GM19240 (cell line): ENCODE data around the gene LAMB3.
A peak's percentile ranks its signal among the peaks of the same experiment; 100 is the strongest.

ENCODE experiments used
- DNase-seq: peaks from one replicate; pipeline ENCODE4 v3.0.0; 2011; ENCODE audit warnings: low spot score; ENCODE audit not compliant: insufficient read length

Gene LAMB3

DNA sequence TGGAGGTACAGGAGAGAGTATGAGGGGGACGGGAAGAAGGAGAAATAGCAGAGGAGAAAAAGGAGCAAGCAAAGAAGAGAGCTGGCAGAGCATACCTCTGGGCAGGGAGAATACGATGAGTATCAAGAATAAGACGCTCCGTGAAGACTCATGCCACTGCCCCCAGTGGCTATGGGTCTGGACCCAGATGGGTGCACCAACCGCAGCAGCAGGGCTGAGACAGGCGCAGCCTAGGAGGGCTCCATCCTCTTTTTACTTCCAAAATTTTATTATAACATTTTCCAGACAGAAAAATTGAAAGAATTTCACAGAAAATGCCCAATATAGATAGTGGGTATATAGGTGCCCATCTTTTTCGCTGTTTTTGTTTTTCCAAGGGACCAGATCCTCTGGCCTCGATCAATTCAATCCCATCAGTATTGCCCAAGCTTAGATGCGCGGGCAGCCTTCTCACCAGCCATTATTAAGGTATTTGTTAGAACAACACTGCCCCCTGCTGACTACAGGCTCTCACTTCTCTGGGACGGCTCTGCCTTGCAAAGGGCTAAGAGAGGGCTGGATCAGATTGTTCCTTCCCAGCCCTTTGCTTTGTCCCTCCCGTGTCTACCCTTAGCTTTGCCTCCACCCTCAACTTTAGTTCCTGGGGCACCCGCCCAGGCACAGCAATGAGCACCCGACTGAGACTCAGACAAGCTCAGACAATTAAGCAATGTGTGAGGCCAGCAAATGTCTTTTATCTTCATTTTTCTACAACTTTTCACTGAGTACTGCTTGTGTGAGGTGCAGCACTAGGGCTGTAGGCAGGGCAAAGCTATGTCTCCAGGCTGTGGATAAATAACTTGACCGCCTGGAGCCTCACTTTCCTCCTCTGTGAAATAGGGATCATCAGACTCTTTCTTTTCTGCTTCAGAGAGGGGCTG, 86.2 kb downstream of the LAMB3 start:
- peak; percentile 48 for DNase-seq
